GM12878 (cell line): ENCODE results near the gene SUGCT. TPM values are rescaled to one million over a fixed set of nuclear protein-coding genes. Genes with fewer than 3 reads are reported as not detected.
A peak's percentile ranks its signal among the peaks of the same experiment; 100 is the strongest.

Experiments used
- ATAC-seq: fragments of 200-7000 bp; cut with Tn5 transposase; 3 replicates; pipeline ENCODE4 v1.9.1; 2020; ENCODE audit warnings: mild to moderate bottlenecking, moderate library complexity
- BruUV-seq: library from RNA; stranded (reverse); fragments of 400-500 nt; replicated peaks from 2 replicates; lab custom pipeline; 2021; lab: Mats Ljungman, UMichigan
- CTCF ChIA-PET: fragments of 300-600 bp; sonication (Branson Sonifier 250); formaldehyde crosslinking; extraction: SDS; loops from one replicate; lab custom pipeline; 2021; ENCODE audit warnings: inconsistent platforms; lab: Yijun Ruan, JAX
- POLR2A ChIA-PET: fragments of 350-600 bp; formaldehyde crosslinking; extraction: SDS; loops from one replicate; lab custom pipeline; 2021; ENCODE audit warnings: inconsistent platforms; lab: Charles Lee
- RAD21 ChIA-PET: fragments of 300-600 bp; sonication (Branson Sonifier 250); formaldehyde crosslinking; loops from one replicate; lab custom pipeline; 2023; ENCODE audit warnings: antibody characterized with exemption; ENCODE audit not compliant: unreplicated experiment; lab: Charles Lee
- SMC1A ChIA-PET: fragments of 300-600 bp; sonication (Branson Sonifier 250); formaldehyde crosslinking; loops from one replicate; lab custom pipeline; 2023; ENCODE audit not compliant: unreplicated experiment, uncharacterized antibody; lab: Charles Lee
- DNase-seq: peaks from one replicate; pipeline ENCODE4 v3.0.0-alpha.2; 2011; ENCODE audit warnings: low read depth, low spot score
- FAIRE-seq: peaks from 3 replicates; lab custom pipeline; 2011; peaks lifted over from hg19 to GRCh38; lab: Jason Lieb, UNC
- H2AFZ ChIP-seq: 2 replicates; pipeline ENCODE4 v1.6.0; 2011; ENCODE audit warnings: low read depth, low read length, control low read depth; ENCODE audit not compliant: control insufficient read depth
- H3K27ac ChIP-seq: 2 replicates; pipeline ENCODE4 v1.5.1; 2011; ENCODE audit warnings: control low read depth; ENCODE audit not compliant: control insufficient read depth, insufficient read depth
- H3K27me3 ChIP-seq, 2 experiments: replicated peaks in 1 of 2; 2 replicates each; pipeline versions ENCODE4 v1.6.0 to v1.6.1; 2011; ENCODE audit warnings: low read length in 1 of 2; ENCODE audit not compliant: control insufficient read depth in 2 of 2, insufficient read depth in 2 of 2
- H3K36me3 ChIP-seq, 2 experiments: 2 replicates each; pipeline ENCODE4 v1.5.1; 2011; ENCODE audit warnings: low read length in 1 of 2; ENCODE audit not compliant: control insufficient read depth in 2 of 2, insufficient read depth in 2 of 2
- H3K4me1 ChIP-seq: 2 replicates; pipeline ENCODE4 v1.6.1; 2011; ENCODE audit warnings: mild to moderate bottlenecking, low read length, moderate library complexity, mixed read lengths; ENCODE audit not compliant: control insufficient read depth, insufficient read depth
- H3K4me2 ChIP-seq: 2 replicates; pipeline ENCODE4 v1.6.0; 2011; ENCODE audit warnings: control low read depth; ENCODE audit not compliant: control insufficient read depth, insufficient read depth
- H3K4me3 ChIP-seq: fragments of 200-600 bp; sonication (generic); 2 replicates; pipeline ENCODE4 v1.5.1; 2016
- H3K79me2 ChIP-seq: 2 replicates; pipeline ENCODE4 v1.6.0; 2011; ENCODE audit warnings: low read length; ENCODE audit not compliant: control insufficient read depth, insufficient read depth
- H3K9ac ChIP-seq: 2 replicates; pipeline ENCODE4 v1.8.0; 2011; ENCODE audit warnings: low read length, control low read depth, mixed read lengths; ENCODE audit not compliant: control insufficient read depth, insufficient read depth
- H3K9me3 ChIP-seq: replicated peaks from 3 replicates; pipeline ENCODE4 v1.5.1; 2011; ENCODE audit warnings: mild to moderate bottlenecking, low read length; ENCODE audit not compliant: control insufficient read depth, insufficient read depth
- H4K20me1 ChIP-seq: 2 replicates; pipeline ENCODE4 v1.6.0; 2011; ENCODE audit not compliant: control insufficient read depth, insufficient read depth
- MYC ChIP-seq: IDR thresholded peaks from 2 replicates; pipeline ENCODE4 v1.6.1; 2011; ENCODE audit warnings: mild to moderate bottlenecking, low read length, moderate library complexity, inconsistent platforms; ENCODE audit not compliant: insufficient read depth, insufficient replicate concordance, insufficient read length, severe bottlenecking
- NFYA ChIP-seq: IDR thresholded peaks from 2 replicates; pipeline ENCODE4 v1.6.1; 2011; ENCODE audit warnings: low read depth, mild to moderate bottlenecking, low read length, improper control_type of control experiment, borderline replicate concordance
- PAX8 ChIP-seq: fragments of 450-650 bp; IDR thresholded peaks from 2 replicates; pipeline ENCODE4 v1.6.1; 2017; ENCODE audit warnings: mild to moderate bottlenecking, moderate library complexity
- PRDM15 ChIP-seq: fragments of 450-650 bp; formaldehyde crosslinking; IDR thresholded peaks from 2 replicates; pipeline ENCODE4 v1.4.0; 2020; ENCODE audit warnings: mild to moderate bottlenecking, moderate library complexity
- SKIL ChIP-seq: fragments of 450-650 bp; IDR thresholded peaks from 2 replicates; pipeline ENCODE4 v1.6.1; 2017; ENCODE audit warnings: mild to moderate bottlenecking, low read depth, inconsistent platforms; ENCODE audit not compliant: poor library complexity, severe bottlenecking
- SMAD1 ChIP-seq: fragments of 450-650 bp; IDR thresholded peaks from 2 replicates; pipeline ENCODE4 v1.6.1; 2018; ENCODE audit warnings: mild to moderate bottlenecking, low read depth; ENCODE audit not compliant: partially characterized antibody
- SPI1 ChIP-seq: IDR thresholded peaks from 2 replicates; pipeline ENCODE4 v1.6.1; 2011; ENCODE audit warnings: low read depth, mild to moderate bottlenecking, low read length, moderate library complexity, borderline replicate concordance; ENCODE audit not compliant: insufficient read depth
- WGBS: methylation state at CpG from one replicate; pipeline ENCODE4 v1.1.6; 2016; ENCODE audit warnings: low lambda C conversion rate; ENCODE audit not compliant: insufficient replicate concordance, insufficient coverage; ENCODE audit errors: missing lambda C conversion rate; 5-methylcytosine and 5-hydroxymethylcytosine counted together
- in situ Hi-C: fragments of 300-500 bp; cut with MboI; formaldehyde crosslinking; loops from 9 replicates; pipeline ENCODE4 v1.14.3; 2018; ENCODE audit warnings: mixed read lengths
- intact Hi-C: fragments of 100-400 bp; cut with micrococcal nuclease; formaldehyde crosslinking; loops from one replicate; pipeline ENCODE4 v1.14.2; 2022; ENCODE audit not compliant: unreplicated experiment
- polyA plus RNA-seq, 11 experiments: library from polyadenylated mRNA; depleted of rRNA in 4 of 11; unstranded in 6 of 11; stranded (reverse) in 5 of 11; fragments of >200 nt; fragmentation: Nextera tagmentation in 4 of 11; fragmentation: Illumina TruSeq in 1 of 11; extraction: Ambion mirVana in 4 of 11; extraction: Trizol in 1 of 11; gene quantifications; 1 replicate in 1 of 11; 2 replicates in 10 of 11; pipeline versions ENCODE4 v1.2.1 to v1.2.3, GENCODE V29; 2011 to 2016; ENCODE audit warnings: inconsistent platforms in 2 of 11, missing spikeins in 2 of 11, low read depth in 1 of 11
- total RNA-seq, 4 experiments: library from RNA; depleted of rRNA in 3 of 4; stranded (reverse); fragments of >200 nt in 3 of 4; fragmentation: Illumina TruSeq in 1 of 4; extraction: Trizol in 1 of 4; gene quantifications; 2 replicates each; pipeline versions ENCODE4 v1.2.1 to v1.2.3, GENCODE V29; 2013 to 2021
- TF ChIP-seq, protein P1 (sequence below): fragments of 150-350 bp; IDR thresholded peaks from 2 replicates; pipeline ENCODE4 v1.6.1; 2014; ENCODE audit warnings: mild to moderate bottlenecking, low read depth, low read length

Gene SUGCT
- total and polyA plus RNA-seq, 10 of the 15 experiments (the other 5 are each of a cell fraction or from before 2014, with no cell fraction given), result 0.08 to 1.2 (median 0.67) TPM; not detected in 1

GRCh38 chr7:40092182-40092581 is 42.6 kb upstream of the SUGCT start:
- no TSS peak for BruUV-seq
- Histone ChIP-seq H3K79me2 (no peaks in the 10 kb centered on the region), H3K4me2 (no peak overlapping the region), H3K9me3 (no peaks in the 10 kb centered on the region), H3K4me3 (no peak overlapping the region), H3K4me1 (no peaks in the 10 kb centered on the region), H3K9ac (no peak overlapping the region), H3K36me3 (peaks cover 1 to 21% of the 10 kb centered on the region in 2 experiments), H3K27me3 (no peaks in the 10 kb centered on the region), H4K20me1 (no peaks in the 10 kb centered on the region), H2AFZ (no peak overlapping the region), H3K27ac (no peak overlapping the region)
- no peak for ATAC-seq
- TF ChIP-seq SPI1 (no peak), PAX8 (no peak), MYC (no peak), PRDM15 (CRISPR knock-in tag) (no peak), NFYA (no peak), SKIL (no peak), SMAD1 (no peak)
- TF ChIP-seq, protein P1, sequence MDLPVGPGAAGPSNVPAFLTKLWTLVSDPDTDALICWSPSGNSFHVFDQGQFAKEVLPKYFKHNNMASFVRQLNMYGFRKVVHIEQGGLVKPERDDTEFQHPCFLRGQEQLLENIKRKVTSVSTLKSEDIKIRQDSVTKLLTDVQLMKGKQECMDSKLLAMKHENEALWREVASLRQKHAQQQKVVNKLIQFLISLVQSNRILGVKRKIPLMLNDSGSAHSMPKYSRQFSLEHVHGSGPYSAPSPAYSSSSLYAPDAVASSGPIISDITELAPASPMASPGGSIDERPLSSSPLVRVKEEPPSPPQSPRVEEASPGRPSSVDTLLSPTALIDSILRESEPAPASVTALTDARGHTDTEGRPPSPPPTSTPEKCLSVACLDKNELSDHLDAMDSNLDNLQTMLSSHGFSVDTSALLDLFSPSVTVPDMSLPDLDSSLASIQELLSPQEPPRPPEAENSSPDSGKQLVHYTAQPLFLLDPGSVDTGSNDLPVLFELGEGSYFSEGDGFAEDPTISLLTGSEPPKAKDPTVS, result no peak
- in situ Hi-C loops, result no loop called here
- POLR2A ChIA-PET, result no interaction called here
- intact Hi-C loops, result no loop called here
- no peak for DNase-seq
- CTCF ChIA-PET, result no interaction called here
- RAD21 ChIA-PET, result no interaction called here
- FAIRE-seq, result peak; percentile 31
- SMC1A ChIA-PET, result interaction anchor here (0.7 kb wide), 1 partner anchor 321 kb away, joined by 3 read pairs; no protein-coding TSS in a partner anchor
- 100% methylated on average over 2 of the region's 2 CpGs for WGBS
